ENCODE results near the gene C1R.

C1R gene

GRCh38 chr12:7118881-7119280 is 26.6 kb upstream of the C1R start:
- Histone ChIP-seq H3K27me3 (ENCODE audit: control insufficient read depth, insufficient read depth, low read length) (0 out of 2 replicates have a peak, but pooled peaks cover 3% of the 10 kb centered on the region), H3K4me3 (ENCODE audit: low read depth, low read length) (no peak overlapping the region), H3K36me3 (ENCODE audit: control insufficient read depth, insufficient read depth, low read length) (no peaks in the 10 kb centered on the region), H3K9me3 (ENCODE audit: control insufficient read depth, insufficient read depth, low read depth, low read length) (no peaks in the 10 kb centered on the region), H3K27ac (ENCODE audit: low read depth, low read length) (no peak overlapping the region), H3K9ac (ENCODE audit: low read length) (no peak overlapping the region), H3K4me1 (ENCODE audit: control insufficient read depth, insufficient read depth, low read length) (peaks cover 4% of the 10 kb centered on the region; the same call in 1 of the 2 replicates)

DNA sequence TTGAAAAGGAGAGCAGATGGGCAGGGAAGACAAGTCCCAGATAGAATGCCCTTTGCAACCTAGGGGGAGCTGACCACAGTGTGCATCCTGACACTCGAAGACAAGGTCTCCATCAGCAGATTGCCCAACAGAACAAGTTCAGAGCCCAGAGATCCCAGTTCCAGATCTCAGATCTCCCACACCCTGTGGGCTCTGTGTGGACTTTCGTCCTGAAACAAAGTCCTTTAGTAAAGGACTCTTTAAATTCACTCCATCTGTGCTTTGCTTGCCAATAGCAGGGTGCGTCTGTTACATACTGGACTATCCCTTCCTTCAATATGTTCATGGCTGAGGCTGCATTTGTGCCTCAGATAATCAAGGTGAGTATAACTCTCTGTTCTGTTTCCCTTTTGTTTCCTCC is 25.4 kb upstream of the C1R start:
- Histone ChIP-seq H3K36me3 (ENCODE audit: control insufficient read depth, insufficient read depth, low read length) (no peaks in the 10 kb centered on the region), H3K9ac (ENCODE audit: low read length) (no peak overlapping the region), H3K4me3 (ENCODE audit: low read depth, low read length) (no peak overlapping the region), H3K27ac (ENCODE audit: low read depth, low read length) (no peak overlapping the region), H3K9me3 (ENCODE audit: control insufficient read depth, insufficient read depth, low read depth, low read length) (no peaks in the 10 kb centered on the region), H3K4me1 (ENCODE audit: control insufficient read depth, insufficient read depth, low read length) (peaks cover 3% of the 10 kb centered on the region; the same call in 1 of the 2 replicates), H3K27me3 (ENCODE audit: control insufficient read depth, insufficient read depth, low read length) (0 out of 2 replicates have a peak, but pooled peaks cover 3% of the 10 kb centered on the region)

DNA sequence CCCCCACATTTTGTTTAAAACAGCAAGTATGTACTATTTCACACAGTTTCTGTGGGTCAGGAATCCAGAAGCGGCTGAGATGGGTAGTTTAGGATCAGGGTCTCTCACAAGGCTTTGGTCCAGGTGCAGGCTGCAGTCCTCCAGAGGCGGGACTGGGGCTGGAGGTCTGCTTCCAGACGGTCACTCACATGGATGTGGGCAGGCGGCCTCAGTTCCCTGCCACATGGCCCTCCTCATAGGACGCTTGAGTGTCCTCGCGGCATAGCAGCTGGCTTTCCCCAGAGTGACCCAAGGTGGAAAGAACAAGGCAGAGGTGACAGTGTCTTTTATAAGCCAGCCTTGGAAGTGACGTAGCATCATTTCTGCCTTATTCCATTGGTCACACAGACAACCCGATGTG is 24.7 kb upstream of the C1R start:
- H3K27me3 ChIP-seq (ENCODE audit: control insufficient read depth, insufficient read depth, low read length) = 0 out of 2 replicates have a peak, but pooled peaks cover 3% of the 10 kb centered on the region
- no peak overlapping the region for H3K27ac ChIP-seq (ENCODE audit: low read depth, low read length)
- no peaks in the 10 kb centered on the region for H3K36me3 ChIP-seq (ENCODE audit: control insufficient read depth, insufficient read depth, low read length)
- peaks cover 3% of the 10 kb centered on the region; the same call in 1 of the 2 replicates for H3K4me1 ChIP-seq (ENCODE audit: control insufficient read depth, insufficient read depth, low read length)
- no peak overlapping the region for H3K9ac ChIP-seq (ENCODE audit: low read length)
- no peaks in the 10 kb centered on the region for H3K9me3 ChIP-seq (ENCODE audit: control insufficient read depth, insufficient read depth, low read depth, low read length)
- no peak overlapping the region for H3K4me3 ChIP-seq (ENCODE audit: low read depth, low read length)

DNA sequence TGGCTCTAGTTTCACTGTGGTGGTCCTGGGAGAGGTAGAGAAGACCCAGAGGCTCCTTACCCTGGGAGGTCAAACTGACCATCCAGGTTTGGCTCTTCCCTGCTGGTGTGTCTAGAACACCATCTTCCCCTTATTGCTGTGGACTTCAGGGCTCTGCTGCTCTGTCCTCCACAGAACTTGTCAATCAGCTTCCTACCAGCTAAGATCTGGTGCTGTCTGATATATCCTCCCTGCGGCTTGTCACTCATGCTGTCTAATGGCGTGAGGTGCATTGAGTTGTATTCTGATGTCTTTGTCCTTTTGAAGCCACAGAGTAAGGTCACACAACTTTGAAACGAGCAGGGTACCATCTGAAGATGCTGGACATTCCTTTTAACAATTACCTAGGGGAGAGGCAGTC is 24.0 kb upstream of the C1R start:
- Histone ChIP-seq H3K9me3 (ENCODE audit: control insufficient read depth, insufficient read depth, low read depth, low read length) (no peaks in the 10 kb centered on the region), H3K36me3 (ENCODE audit: control insufficient read depth, insufficient read depth, low read length) (no peaks in the 10 kb centered on the region), H3K27me3 (ENCODE audit: control insufficient read depth, insufficient read depth, low read length) (0 out of 2 replicates have a peak, but pooled peaks cover 3% of the 10 kb centered on the region)

DNA sequence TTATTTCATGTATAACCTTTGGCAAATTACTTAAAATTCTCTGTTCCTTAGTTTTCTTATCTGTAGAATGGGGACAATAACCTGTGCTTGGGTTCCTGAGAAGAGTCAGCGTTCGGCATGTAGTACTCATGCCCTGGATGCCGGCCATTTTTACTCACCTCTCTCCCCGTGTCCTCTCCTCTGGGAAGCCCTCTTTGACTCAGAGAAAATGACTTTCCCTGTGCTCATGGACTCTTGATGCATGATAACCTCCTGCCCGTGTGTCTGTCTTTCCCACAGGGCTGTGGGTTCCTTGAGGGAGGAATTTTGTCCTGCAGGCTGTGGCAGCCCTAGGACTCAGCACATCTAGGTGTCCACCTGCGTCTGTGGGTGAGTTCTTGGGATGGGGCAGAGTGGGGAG is 22.6 kb upstream of the C1R start:
- no peaks in the 10 kb centered on the region for H3K36me3 ChIP-seq (ENCODE audit: control insufficient read depth, insufficient read depth, low read length)
- H3K9ac ChIP-seq (ENCODE audit: low read length) = no peak overlapping the region
- H3K27me3 ChIP-seq (ENCODE audit: control insufficient read depth, insufficient read depth, low read length) = 0 out of 2 replicates have a peak, but pooled peaks cover 7% of the 10 kb centered on the region
- H3K4me1 ChIP-seq (ENCODE audit: control insufficient read depth, insufficient read depth, low read length) = peaks cover 3% of the 10 kb centered on the region; the same call in 1 of the 2 replicates
- no peak overlapping the region for H3K27ac ChIP-seq (ENCODE audit: low read depth, low read length)
- no peaks in the 10 kb centered on the region for H3K9me3 ChIP-seq (ENCODE audit: control insufficient read depth, insufficient read depth, low read depth, low read length)
- no peak overlapping the region for H3K4me3 ChIP-seq (ENCODE audit: low read depth, low read length)

More for the DNA sequence above, 24.0 kb upstream of the C1R start:
- Histone ChIP-seq H3K4me3 (ENCODE audit: low read depth, low read length) (no peak overlapping the region), H3K9ac (ENCODE audit: low read length) (no peak overlapping the region), H3K4me1 (ENCODE audit: control insufficient read depth, insufficient read depth, low read length) (peaks cover 3% of the 10 kb centered on the region; the same call in 1 of the 2 replicates), H3K27ac (ENCODE audit: low read depth, low read length) (no peak overlapping the region)

GRCh38 chr12:7114008-7114407 is 21.8 kb upstream of the C1R start:
- Histone ChIP-seq H3K4me1 (ENCODE audit: control insufficient read depth, insufficient read depth, low read length) (peaks cover 8% of the 10 kb centered on the region), H3K27me3 (ENCODE audit: control insufficient read depth, insufficient read depth, low read length) (0 out of 2 replicates have a peak, but pooled peaks cover 12% of the 10 kb centered on the region), H3K9ac (ENCODE audit: low read length) (no peak overlapping the region), H3K4me3 (ENCODE audit: low read depth, low read length) (no peak overlapping the region), H3K36me3 (ENCODE audit: control insufficient read depth, insufficient read depth, low read length) (no peaks in the 10 kb centered on the region), H3K27ac (ENCODE audit: low read depth, low read length) (no peak overlapping the region), H3K9me3 (ENCODE audit: control insufficient read depth, insufficient read depth, low read depth, low read length) (no peaks in the 10 kb centered on the region)

GRCh38 chr12:7113389-7113871 is 21.2 kb upstream of the C1R start:
- Histone ChIP-seq H3K4me1 (ENCODE audit: control insufficient read depth, insufficient read depth, low read length) (peaks cover 8% of the 10 kb centered on the region), H3K9me3 (ENCODE audit: control insufficient read depth, insufficient read depth, low read depth, low read length) (no peaks in the 10 kb centered on the region), H3K9ac (ENCODE audit: low read length) (no peak overlapping the region), H3K27me3 (ENCODE audit: control insufficient read depth, insufficient read depth, low read length) (0 out of 2 replicates have a peak, but pooled peaks cover 12% of the 10 kb centered on the region), H3K36me3 (ENCODE audit: control insufficient read depth, insufficient read depth, low read length) (no peaks in the 10 kb centered on the region), H3K27ac (ENCODE audit: low read depth, low read length) (no peak overlapping the region), H3K4me3 (ENCODE audit: low read depth, low read length) (no peak overlapping the region)

- Histone ChIP-seq H3K27ac (ENCODE audit: low read depth, low read length) (no peak overlapping the region), H3K9ac (ENCODE audit: low read length) (no peak overlapping the region), H3K27me3 (ENCODE audit: control insufficient read depth, insufficient read depth, low read length) (0 out of 2 replicates have a peak, but pooled peaks cover 9% of the 10 kb centered on the region), H3K36me3 (ENCODE audit: control insufficient read depth, insufficient read depth, low read length) (no peaks in the 10 kb centered on the region), H3K4me1 (ENCODE audit: control insufficient read depth, insufficient read depth, low read length) (peaks cover 8% of the 10 kb centered on the region), H3K4me3 (ENCODE audit: low read depth, low read length) (no peak overlapping the region), H3K9me3 (ENCODE audit: control insufficient read depth, insufficient read depth, low read depth, low read length) (no peaks in the 10 kb centered on the region)
These were observed 19.8 kb upstream of the C1R start for GRCh38 chr12:7112041-7112440.

DNA sequence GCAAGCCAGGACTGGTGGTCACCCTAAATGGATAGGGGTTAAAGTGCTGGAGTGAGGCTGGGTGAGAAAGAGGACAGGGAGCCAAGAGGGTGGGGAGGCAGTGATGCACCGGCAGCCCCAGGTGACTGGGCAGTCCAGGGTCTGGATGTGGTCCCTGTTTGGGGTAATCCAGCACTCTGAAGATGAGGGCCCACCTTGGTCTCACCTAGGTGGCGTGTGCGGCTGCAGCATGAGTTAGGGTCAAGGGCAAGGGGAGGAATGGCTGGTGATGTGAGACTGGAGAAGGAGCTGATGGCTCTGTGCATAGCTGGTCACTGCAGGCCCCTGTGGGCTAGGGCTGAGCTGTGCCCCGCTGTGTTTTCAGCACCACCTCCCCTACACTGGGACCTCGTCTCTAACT is 18.4 kb upstream of the C1R start:
- Histone ChIP-seq H3K4me3 (ENCODE audit: low read depth, low read length) (no peak overlapping the region), H3K27me3 (ENCODE audit: control insufficient read depth, insufficient read depth, low read length) (0 out of 2 replicates have a peak, but pooled peaks cover 9% of the 10 kb centered on the region), H3K27ac (ENCODE audit: low read depth, low read length) (no peak overlapping the region), H3K4me1 (ENCODE audit: control insufficient read depth, insufficient read depth, low read length) (peaks cover 8% of the 10 kb centered on the region), H3K9ac (ENCODE audit: low read length) (no peak overlapping the region), H3K9me3 (ENCODE audit: control insufficient read depth, insufficient read depth, low read depth, low read length) (peaks cover 5% of the 10 kb centered on the region; the same call in 1 of the 2 replicates), H3K36me3 (ENCODE audit: control insufficient read depth, insufficient read depth, low read length) (no peaks in the 10 kb centered on the region; the same call in 1 of the 2 replicates)

- Histone ChIP-seq H3K27ac (ENCODE audit: low read depth, low read length) (no peak overlapping the region), H3K9ac (ENCODE audit: low read length) (no peak overlapping the region), H3K36me3 (ENCODE audit: control insufficient read depth, insufficient read depth, low read length) (no peaks in the 10 kb centered on the region; the same call in 1 of the 2 replicates), H3K4me3 (ENCODE audit: low read depth, low read length) (peak overlapping the region; percentile 60; the same call in 1 of the 2 replicates), H3K27me3 (ENCODE audit: control insufficient read depth, insufficient read depth, low read length) (0 out of 2 replicates have a peak, but pooled peaks cover 9% of the 10 kb centered on the region), H3K4me1 (ENCODE audit: control insufficient read depth, insufficient read depth, low read length) (peaks cover 8% of the 10 kb centered on the region), H3K9me3 (ENCODE audit: control insufficient read depth, insufficient read depth, low read depth, low read length) (peaks cover 5% of the 10 kb centered on the region; the same call in 1 of the 2 replicates)
These were observed 17.3 kb upstream of the C1R start for GRCh38 chr12:7109572-7109920.

DNA sequence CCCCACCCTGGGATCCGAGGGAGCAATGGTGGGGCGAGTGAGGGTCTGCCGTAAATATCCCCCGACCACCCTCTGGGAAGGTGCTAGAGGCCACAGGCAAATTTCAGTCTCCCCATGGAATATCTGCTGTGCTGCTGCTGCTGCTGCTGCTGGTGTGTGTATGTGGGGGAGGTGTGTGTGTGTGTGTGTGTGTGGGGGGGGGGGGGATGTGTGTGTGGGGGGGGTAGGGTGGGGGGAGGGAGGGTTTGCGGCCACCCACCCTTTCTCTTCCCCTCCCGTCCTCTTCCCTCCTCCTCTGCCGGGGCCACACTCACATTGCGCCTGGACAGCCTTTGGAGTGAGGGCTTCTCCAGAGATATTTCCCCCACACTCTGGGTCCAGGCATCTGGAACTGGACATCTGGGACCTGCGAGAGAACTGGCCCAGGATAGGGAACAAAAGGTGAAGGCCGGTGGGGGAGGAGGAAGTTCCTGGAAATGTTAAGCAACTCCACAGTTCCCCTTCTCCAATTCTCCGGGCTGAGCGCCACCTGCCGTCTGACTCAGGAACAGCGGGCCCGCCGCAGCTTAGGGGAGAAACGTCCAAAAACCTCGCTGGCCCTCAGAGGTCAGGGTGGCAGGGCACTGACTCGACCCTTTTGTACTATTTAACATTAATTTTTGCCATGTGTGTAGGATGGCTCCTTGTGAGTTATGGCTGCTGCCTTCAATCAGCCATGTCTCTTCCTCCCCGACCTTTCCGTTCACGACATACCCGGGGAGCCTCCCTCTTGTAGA is 16.7 kb upstream of the C1R start, which contains the start of gene C1RL:
Gene C1RL, minus strand, starts transcription at position 419 of the 776 bp plus-strand sequence. Its CDS starts 34 bp downstream, at position 385.
- H3K4me3 ChIP-seq (ENCODE audit: low read depth, low read length) = peak within 1 kb of the TSS; percentile 60

More for the DNA sequence above, 16.7 kb upstream of the C1R start, which contains the start of gene C1RL:
- peak within 1 kb of the TSS; percentile 5; the same call in 1 of the 2 replicates for H3K27ac ChIP-seq (ENCODE audit: low read depth, low read length)
- peaks cover 8% of the 10 kb centered on the region for H3K4me1 ChIP-seq (ENCODE audit: control insufficient read depth, insufficient read depth, low read length)
- peak within 1 kb of the TSS; percentile 69 for H3K9ac ChIP-seq (ENCODE audit: low read length)
- peaks cover 5% of the 10 kb centered on the region; the same call in 1 of the 2 replicates for H3K9me3 ChIP-seq (ENCODE audit: control insufficient read depth, insufficient read depth, low read depth, low read length)
- 0 out of 2 replicates have a peak, but pooled peaks cover 9% of the 10 kb centered on the region for H3K27me3 ChIP-seq (ENCODE audit: control insufficient read depth, insufficient read depth, low read length)
- no peaks in the 10 kb centered on the region; the same call in 1 of the 2 replicates for H3K36me3 ChIP-seq (ENCODE audit: control insufficient read depth, insufficient read depth, low read length)

Data from HUES6 (cell line).